ENCODE results near the gene MYO3B.

Gene MYO3B

DNA sequence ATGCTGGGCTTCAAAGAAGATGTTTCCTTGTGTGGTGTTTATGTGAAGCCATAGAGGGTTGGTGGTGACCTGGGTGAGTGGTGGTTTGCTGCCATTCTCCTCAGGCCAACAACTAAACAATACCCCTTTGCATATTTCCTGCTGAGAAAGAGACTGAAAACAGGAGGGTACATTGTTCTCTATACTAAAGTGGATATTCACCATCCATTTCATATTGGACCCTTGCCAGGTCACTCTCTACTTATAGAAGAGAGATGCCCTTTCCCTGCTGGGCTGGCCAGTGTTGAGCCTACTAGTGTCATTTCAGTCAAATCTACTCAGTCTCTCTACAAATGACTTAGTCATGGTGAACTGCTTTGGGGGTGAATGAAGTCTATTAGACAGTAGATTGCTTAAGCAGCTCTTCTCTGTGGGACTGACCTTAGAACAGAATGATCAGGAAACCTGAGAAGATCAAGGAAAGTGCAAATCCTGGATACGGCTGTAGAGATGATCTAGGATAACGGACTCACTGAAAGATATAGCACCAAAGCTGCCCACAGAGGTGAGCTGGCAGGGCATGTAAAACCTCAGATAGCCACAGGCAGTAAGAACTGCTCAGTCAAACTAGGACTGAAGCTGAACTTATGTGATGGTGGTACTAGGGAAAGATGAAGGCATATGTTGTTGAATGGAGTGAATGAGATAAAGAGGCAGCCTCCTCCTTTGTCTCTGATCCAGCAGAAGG lies 154.9 kb downstream of the MYO3B start:
- TF ChIP-seq FOXP2 (optimal IDR thresholded peaks at IDR 0.05; ENCODE audit: borderline replicate concordance, extremely low read depth, extremely low read length, insufficient read depth): no peak
- TF ChIP-seq TAF1 (IDR thresholded peaks at IDR 0.05; ENCODE audit: borderline replicate concordance, insufficient read depth, low read length): no peak
- TF ChIP-seq POLR2AphosphoS5 (IDR thresholded peaks at IDR 0.05; ENCODE audit: low read depth, low read length): no peak
- TF ChIP-seq SIN3A (IDR thresholded peaks at IDR 0.05; ENCODE audit: borderline replicate concordance, insufficient read depth, low read length): no peak
- TF ChIP-seq, protein P1, sequence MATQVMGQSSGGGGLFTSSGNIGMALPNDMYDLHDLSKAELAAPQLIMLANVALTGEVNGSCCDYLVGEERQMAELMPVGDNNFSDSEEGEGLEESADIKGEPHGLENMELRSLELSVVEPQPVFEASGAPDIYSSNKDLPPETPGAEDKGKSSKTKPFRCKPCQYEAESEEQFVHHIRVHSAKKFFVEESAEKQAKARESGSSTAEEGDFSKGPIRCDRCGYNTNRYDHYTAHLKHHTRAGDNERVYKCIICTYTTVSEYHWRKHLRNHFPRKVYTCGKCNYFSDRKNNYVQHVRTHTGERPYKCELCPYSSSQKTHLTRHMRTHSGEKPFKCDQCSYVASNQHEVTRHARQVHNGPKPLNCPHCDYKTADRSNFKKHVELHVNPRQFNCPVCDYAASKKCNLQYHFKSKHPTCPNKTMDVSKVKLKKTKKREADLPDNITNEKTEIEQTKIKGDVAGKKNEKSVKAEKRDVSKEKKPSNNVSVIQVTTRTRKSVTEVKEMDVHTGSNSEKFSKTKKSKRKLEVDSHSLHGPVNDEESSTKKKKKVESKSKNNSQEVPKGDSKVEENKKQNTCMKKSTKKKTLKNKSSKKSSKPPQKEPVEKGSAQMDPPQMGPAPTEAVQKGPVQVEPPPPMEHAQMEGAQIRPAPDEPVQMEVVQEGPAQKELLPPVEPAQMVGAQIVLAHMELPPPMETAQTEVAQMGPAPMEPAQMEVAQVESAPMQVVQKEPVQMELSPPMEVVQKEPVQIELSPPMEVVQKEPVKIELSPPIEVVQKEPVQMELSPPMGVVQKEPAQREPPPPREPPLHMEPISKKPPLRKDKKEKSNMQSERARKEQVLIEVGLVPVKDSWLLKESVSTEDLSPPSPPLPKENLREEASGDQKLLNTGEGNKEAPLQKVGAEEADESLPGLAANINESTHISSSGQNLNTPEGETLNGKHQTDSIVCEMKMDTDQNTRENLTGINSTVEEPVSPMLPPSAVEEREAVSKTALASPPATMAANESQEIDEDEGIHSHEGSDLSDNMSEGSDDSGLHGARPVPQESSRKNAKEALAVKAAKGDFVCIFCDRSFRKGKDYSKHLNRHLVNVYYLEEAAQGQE (IDR thresholded peaks at IDR 0.05; ENCODE audit: insufficient read depth in 1 of 2, low read depth in 2 of 2, low read length in 2 of 2): no peak

DNA sequence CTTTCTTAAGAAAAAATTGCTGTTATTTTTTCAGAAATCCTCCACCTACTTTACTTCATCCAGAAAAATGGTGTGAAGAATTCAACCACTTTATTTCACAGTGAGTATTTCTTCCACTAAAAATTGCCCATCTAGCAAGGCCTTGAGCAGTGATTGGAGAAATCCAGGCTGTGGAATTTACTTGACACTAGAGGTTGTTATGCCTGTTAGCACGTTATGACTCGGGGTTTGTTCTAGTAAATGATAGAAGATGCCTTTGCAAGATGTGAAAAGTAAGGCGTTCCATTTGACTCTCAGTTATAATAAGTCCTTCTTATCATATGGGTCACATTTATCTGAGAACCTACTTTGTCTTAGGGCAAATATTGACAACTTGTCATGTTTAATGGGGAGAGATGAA lies 157.4 kb downstream of the MYO3B start:
- TF ChIP-seq FOXP2 (optimal IDR thresholded peaks at IDR 0.05; ENCODE audit: borderline replicate concordance, extremely low read depth, extremely low read length, insufficient read depth) (no peak), POLR2AphosphoS5 (IDR thresholded peaks at IDR 0.05; ENCODE audit: low read depth, low read length) (no peak), SIN3A (IDR thresholded peaks at IDR 0.05; ENCODE audit: borderline replicate concordance, insufficient read depth, low read length) (no peak), TAF1 (IDR thresholded peaks at IDR 0.05; ENCODE audit: borderline replicate concordance, insufficient read depth, low read length) (no peak)
- TF ChIP-seq, protein P1 (IDR thresholded peaks at IDR 0.05; ENCODE audit: insufficient read depth in 1 of 2, low read depth in 2 of 2, low read length in 2 of 2): no peak

DNA sequence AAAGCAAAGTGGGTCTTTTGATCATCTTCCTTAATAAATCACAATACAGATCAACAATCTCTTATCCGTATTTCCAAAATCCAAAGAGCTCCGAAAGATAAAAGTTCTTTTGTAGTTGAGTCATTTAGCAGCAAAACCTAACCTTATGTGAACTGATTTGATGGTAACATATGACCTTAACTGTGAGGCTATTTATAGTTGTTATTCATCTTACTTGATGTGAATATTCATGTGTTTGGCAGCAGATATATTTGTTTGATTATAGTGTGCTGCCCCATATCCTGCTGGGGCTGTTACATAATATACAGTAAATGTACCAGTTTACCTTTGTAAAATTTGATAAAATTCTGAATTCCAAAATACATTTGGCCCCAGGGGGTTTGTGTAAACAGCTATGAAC lies 158.5 kb downstream of the MYO3B start:
- TF ChIP-seq, protein P1 (IDR thresholded peaks at IDR 0.05; ENCODE audit: insufficient read depth in 1 of 2, low read depth in 2 of 2, low read length in 2 of 2): no peak
- TF ChIP-seq SIN3A (IDR thresholded peaks at IDR 0.05; ENCODE audit: borderline replicate concordance, insufficient read depth, low read length): no peak

DNA sequence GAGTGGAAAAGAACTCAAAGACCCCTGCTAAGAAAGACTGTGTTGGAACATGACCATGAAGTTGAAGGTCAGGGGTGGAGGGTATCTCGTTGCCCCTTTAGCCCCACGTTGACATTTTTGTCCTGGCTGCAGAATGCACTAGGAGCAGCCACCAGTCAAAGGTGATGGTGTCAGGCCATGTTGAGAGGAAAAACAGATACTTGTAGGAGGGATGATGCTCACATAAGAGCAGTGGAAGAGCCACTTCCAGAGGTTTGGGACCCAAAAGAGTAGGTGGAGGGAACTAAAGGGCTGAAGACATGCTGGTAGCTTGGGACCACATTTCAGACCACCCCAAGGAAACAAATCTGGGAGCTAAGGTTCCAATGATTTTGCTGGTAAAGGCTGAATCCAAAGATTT lies 159.0 kb downstream of the MYO3B start:
- TF ChIP-seq POLR2AphosphoS5 (IDR thresholded peaks at IDR 0.05; ENCODE audit: low read depth, low read length) (no peak), FOXP2 (optimal IDR thresholded peaks at IDR 0.05; ENCODE audit: borderline replicate concordance, extremely low read depth, extremely low read length, insufficient read depth) (no peak)

DNA sequence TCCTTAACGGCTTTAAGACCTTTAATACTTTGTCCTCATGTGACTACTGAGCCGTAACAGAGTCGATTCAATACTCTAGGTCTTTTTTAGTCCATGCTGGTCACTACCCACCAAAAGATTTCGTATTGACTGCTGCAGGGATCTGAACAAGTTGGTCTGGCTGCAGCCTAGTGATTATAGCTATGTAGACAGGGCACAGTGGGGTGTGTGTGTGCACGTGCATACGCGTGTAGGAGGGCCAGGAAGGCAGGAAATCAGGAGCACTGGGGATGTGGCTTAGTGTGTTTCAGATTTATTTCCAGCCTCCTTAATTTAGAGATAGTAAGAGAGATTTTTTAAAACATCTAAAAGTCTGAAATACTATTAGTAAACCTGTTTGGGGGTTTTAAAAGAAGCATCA lies 161.4 kb downstream of the MYO3B start:
- TF ChIP-seq POLR2AphosphoS5 (IDR thresholded peaks at IDR 0.05; ENCODE audit: low read depth, low read length): no peak
- TF ChIP-seq TAF1 (IDR thresholded peaks at IDR 0.05; ENCODE audit: borderline replicate concordance, insufficient read depth, low read length): no peak
- TF ChIP-seq, protein P1 (IDR thresholded peaks at IDR 0.05; ENCODE audit: insufficient read depth in 1 of 2, low read depth in 2 of 2, low read length in 2 of 2): no peak
- TF ChIP-seq SIN3A (IDR thresholded peaks at IDR 0.05; ENCODE audit: borderline replicate concordance, insufficient read depth, low read length): no peak
- TF ChIP-seq FOXP2 (optimal IDR thresholded peaks at IDR 0.05; ENCODE audit: borderline replicate concordance, extremely low read depth, extremely low read length, insufficient read depth): no peak
